ENCODE data around the gene ADAMTS12. TPM values are rescaled to one million over a fixed set of nuclear protein-coding genes. Genes with fewer than 3 reads are reported as not detected.

ADAMTS12 gene
- polyA plus RNA-seq, 1 of the 3 experiments (the other 2 are of a cell fraction), result 2.5 TPM

DNA sequence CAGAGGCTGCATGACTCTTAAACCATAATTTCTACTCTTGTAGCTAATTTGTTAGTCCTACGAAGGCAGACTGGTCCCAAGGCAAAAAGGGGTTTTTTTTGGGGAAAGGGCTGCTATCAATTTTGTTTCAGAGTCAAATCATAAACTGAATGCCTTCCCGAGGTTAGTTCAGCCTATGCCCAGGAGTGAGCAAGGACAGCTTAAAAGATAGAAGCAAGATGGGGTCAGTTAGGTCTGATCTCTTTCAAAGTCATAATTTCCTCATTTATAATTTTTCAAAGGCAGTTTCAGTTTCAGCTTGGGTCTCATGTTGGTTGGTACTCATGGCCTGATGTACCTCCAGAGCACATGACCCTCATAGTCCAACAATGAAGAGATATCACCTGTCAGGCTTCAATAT is 36.5 kb upstream of the ADAMTS12 start (continued):
- TF ChIP-seq FOSL2 (IDR thresholded peaks at IDR 0.05; ENCODE audit: borderline replicate concordance, low read depth) (no peak), IRF3 (IDR thresholded peaks at IDR 0.05; ENCODE audit: low read depth, low read length) (no peak), GABPA (IDR thresholded peaks at IDR 0.05; ENCODE audit: low read depth) (no peak), RFX5 (IDR thresholded peaks at IDR 0.05; ENCODE audit: low read length) (no peak)

GRCh38 chr5:33927685-33928084 is 35.9 kb upstream of the ADAMTS12 start:
- WGBS (ENCODE audit: low lambda C conversion rate), result 56% methylated on average over 4 of the region's 4 CpGs
- H3K4me1 ChIP-seq (ENCODE audit: control insufficient read depth in 1 of 2, insufficient read depth in 2 of 2, low read depth in 1 of 2, low read length in 1 of 2), result no peaks in the 10 kb centered on the region
- H3K4me3 ChIP-seq (ENCODE audit: low read depth in 2 of 2, low read length in 1 of 2), result no peak overlapping the region
- no peaks in the 10 kb centered on the region; the same call in 1 of the 2 replicates for H3K27me3 ChIP-seq (ENCODE audit: insufficient read depth)
- DNase-seq, result no peak
- H3F3A ChIP-seq (replicated peaks; ENCODE audit: insufficient read depth), result no peaks in the 10 kb centered on the region
- H2AFZ ChIP-seq (ENCODE audit: low read depth), result no peak overlapping the region
- H3K79me2 ChIP-seq (ENCODE audit: insufficient read depth), result no peaks in the 10 kb centered on the region
- no peaks in the 10 kb centered on the region for H3K9me2 ChIP-seq
- H3K9me3 ChIP-seq, result no peaks in the 10 kb centered on the region
- H3K9ac ChIP-seq, result no peak overlapping the region
- H4K20me1 ChIP-seq (ENCODE audit: insufficient read depth), result no peaks in the 10 kb centered on the region
- H3K4me2 ChIP-seq, result no peak overlapping the region
- no peak overlapping the region for H3K27ac ChIP-seq (ENCODE audit: low read depth in 2 of 2, low read length in 1 of 2)
- CTCF ChIA-PET, result interaction anchor here (1.3 kb wide), 1 partner anchor 492 kb away, joined by 3 read pairs; no protein-coding TSS in a partner anchor
- H3K36me3 ChIP-seq (replicated peaks in 1 of 2; ENCODE audit: control insufficient read depth in 1 of 2, insufficient read depth in 2 of 2, low read length in 1 of 2), result no peaks in the 10 kb centered on the region
- POLR2A ChIA-PET, result no interaction called here
- TF ChIP-seq NFIC (IDR thresholded peaks at IDR 0.05; ENCODE audit: borderline replicate concordance) (no peak), TCF12 (IDR thresholded peaks at IDR 0.05) (no peak), EP300 (IDR thresholded peaks at IDR 0.05; ENCODE audit: borderline replicate concordance in 1 of 2, low read depth in 1 of 2, low read length in 1 of 2) (no peak), TEAD4 (IDR thresholded peaks at IDR 0.05; ENCODE audit: borderline replicate concordance, insufficient read depth) (no peak), YY1 (IDR thresholded peaks at IDR 0.05; ENCODE audit: low read depth) (no peak), FOXJ3 (CRISPR knock-in tag; IDR thresholded peaks at IDR 0.05) (no peak), CHD2 (IDR thresholded peaks at IDR 0.05; ENCODE audit: low read length, partially characterized antibody) (no peak), USF2 (IDR thresholded peaks at IDR 0.05; ENCODE audit: borderline replicate concordance, low read depth, low read length) (no peak), GABPA (IDR thresholded peaks at IDR 0.05; ENCODE audit: low read depth) (no peak), SIN3A (IDR thresholded peaks at IDR 0.05; ENCODE audit: borderline replicate concordance, low read depth, low read length) (no peak), EZH2phosphoT487 (IDR thresholded peaks at IDR 0.05; ENCODE audit: borderline replicate concordance, low read depth) (no peak), TAF1 (IDR thresholded peaks at IDR 0.05; ENCODE audit: borderline replicate concordance, low read depth, low read length) (no peak), SMC3 (IDR thresholded peaks at IDR 0.05; ENCODE audit: low read depth, low read length) (no peak), MXI1 (IDR thresholded peaks at IDR 0.05; ENCODE audit: low read depth, low read length) (no peak), RAD21 (IDR thresholded peaks at IDR 0.05; ENCODE audit: low read length) (no peak), MAX (IDR thresholded peaks at IDR 0.05; ENCODE audit: low read depth) (no peak), RFX5 (IDR thresholded peaks at IDR 0.05; ENCODE audit: low read length) (no peak)
- TF ChIP-seq, protein P1, sequence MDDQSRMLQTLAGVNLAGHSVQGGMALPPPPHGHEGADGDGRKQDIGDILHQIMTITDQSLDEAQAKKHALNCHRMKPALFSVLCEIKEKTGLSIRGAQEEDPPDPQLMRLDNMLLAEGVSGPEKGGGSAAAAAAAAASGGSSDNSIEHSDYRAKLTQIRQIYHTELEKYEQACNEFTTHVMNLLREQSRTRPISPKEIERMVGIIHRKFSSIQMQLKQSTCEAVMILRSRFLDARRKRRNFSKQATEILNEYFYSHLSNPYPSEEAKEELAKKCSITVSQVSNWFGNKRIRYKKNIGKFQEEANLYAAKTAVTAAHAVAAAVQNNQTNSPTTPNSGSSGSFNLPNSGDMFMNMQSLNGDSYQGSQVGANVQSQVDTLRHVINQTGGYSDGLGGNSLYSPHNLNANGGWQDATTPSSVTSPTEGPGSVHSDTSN (IDR thresholded peaks at IDR 0.05), result no peak
- TF ChIP-seq, protein P2, sequence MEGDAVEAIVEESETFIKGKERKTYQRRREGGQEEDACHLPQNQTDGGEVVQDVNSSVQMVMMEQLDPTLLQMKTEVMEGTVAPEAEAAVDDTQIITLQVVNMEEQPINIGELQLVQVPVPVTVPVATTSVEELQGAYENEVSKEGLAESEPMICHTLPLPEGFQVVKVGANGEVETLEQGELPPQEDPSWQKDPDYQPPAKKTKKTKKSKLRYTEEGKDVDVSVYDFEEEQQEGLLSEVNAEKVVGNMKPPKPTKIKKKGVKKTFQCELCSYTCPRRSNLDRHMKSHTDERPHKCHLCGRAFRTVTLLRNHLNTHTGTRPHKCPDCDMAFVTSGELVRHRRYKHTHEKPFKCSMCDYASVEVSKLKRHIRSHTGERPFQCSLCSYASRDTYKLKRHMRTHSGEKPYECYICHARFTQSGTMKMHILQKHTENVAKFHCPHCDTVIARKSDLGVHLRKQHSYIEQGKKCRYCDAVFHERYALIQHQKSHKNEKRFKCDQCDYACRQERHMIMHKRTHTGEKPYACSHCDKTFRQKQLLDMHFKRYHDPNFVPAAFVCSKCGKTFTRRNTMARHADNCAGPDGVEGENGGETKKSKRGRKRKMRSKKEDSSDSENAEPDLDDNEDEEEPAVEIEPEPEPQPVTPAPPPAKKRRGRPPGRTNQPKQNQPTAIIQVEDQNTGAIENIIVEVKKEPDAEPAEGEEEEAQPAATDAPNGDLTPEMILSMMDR (IDR thresholded peaks at IDR 0.05), result no peak

Data from SK-N-SH (cell line).